Activated naive CD4-positive, alpha-beta T cell treated with Interleukin-2 at 50 U/mL for 16 hours (primary cell): Measurements from ENCODE around the gene CEP85.
"Not testable (repeated sequence)": the region's sequence is repeated elsewhere in the genome, so short reads cannot be mapped to it uniquely, and the experiment has no call there.

Experiments used
- DNase-seq: peaks from one replicate; pipeline ENCODE4 v3.0.0-alpha.2; 2020

CEP85 gene

DNA sequence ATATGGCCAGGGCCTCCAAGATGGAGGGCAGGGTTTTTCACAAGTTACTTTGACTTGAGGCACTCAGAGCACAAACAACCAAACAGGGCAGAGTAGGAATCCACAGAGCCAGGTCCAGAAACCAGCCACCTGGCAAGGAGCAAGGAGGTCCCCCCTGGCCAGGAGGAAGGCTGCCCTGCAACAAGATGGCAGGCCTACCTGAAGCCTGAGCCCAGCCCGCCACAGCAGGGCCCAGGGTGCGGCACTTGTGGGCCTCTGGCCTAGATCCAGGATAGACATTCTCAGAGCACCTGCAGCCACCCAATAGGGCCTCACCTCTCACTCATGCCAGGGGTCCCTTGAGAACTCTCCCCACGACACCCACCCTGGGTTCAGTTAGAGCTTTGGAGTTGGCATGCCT lies 57.4 kb downstream of the CEP85 start:
- no peak for DNase-seq

DNA sequence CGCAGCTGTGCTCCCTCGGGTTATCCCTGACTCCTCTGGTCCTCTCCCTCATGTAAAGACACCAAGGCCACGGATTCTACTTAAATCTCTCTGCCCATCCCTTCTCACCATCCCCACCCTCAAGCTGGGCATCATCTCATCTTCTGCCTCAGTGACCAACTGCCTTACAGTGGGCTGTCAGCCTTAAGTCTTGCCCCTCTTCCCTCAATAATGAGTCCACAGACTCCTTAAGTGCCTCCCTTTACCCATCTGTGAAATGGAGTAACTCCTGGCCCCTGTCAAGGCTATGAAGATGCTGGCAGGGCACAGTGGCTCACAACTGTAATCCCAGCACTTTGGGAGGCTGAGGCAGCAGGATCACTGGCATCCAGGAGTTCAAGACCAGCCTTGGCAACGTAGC lies 57.9 kb downstream of the CEP85 start:
- no peak for DNase-seq

DNA sequence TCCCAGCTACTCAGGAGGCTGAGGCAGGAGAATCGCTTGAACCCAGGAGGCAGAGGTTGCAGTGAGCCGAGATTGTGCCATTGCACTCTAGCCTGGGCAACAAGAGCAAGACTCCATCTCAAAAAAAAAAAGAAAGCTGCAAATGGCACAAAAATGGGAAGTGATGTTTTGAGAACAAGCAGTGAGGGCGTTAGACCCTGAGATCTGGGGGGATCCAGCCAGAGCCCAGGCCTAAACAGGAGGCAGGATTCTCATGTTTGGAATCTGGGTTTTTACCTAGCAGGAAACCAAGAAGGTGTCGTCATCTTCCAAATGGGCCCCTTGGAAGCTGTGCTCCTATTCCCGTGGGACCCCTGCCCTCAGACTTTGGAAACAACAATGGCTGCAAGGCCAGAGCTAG lies 58.7 kb downstream of the CEP85 start:
- not testable (repeated sequence) for DNase-seq

DNA sequence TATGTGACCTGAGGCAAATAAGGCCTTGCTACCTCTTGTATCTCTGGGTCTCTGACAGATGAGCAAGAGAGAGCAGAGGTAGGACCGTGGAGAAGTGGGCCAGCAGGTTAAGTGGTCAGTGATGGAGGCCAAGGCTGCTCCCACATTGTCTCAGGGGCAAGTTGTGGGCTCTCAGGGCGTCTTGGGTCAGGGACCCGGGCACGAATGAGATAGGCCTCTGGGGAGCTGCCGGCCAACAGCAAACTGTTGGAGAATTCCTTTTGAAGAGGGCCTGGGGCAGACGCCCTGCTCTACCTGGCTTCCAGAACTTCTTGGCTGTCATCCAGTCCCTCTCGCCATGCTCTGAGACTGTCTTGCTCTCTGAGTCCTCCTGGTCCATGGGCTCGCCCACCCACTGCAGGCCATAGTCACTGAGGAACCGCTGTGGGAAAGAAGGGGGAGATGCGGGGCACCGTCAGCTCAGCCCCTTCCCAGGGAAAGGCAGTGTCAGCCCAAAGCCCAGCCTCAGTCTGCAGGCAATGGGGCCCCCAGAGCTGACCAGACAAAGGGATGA lies 60.0 kb downstream of the CEP85 start:
- DNase-seq = no peak

DNA sequence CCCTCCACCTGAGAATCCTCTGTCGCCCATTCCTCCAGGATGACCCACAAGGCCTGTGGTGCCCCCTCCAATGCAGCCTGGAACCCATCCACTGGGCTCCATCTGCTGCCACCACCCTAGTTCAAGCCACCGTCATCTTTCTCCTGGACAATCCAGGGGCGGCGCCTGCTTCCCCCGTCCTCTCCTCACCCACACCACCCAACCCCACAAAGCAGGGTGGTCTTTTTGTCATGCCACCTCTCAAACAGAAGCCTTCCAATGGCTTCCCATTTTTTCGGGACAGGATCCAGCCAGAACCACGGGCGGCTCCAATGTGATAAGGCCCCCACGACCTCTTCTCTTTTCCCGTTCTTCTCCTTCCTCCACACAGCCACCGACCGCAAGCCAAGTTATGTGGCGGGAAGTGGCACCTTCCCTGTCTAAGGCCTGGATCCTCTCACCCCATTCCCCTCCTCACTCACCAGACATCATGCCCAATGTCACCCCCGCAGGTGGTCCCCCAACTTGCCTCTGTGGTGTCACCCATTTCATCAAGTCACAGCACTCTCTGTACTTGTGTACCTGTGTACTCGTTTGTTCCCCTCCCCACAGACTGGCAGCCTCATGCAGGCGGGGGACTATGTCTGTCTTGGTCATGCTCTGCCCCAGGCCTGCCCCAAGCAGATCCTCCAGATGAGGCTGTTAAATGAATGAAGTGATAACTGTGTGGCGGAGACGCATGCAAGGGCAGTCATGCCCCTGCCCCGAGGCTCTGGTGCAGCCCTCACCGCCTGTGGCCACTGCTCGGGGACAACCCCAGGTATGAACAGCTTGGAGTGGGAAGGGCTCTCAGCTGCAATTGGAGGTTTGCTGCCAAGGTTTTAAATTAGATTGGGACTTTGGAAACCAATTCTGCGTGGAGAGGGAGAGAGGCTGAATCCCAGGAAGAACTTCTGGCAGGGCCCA lies 61.5 kb downstream of the CEP85 start:
- no peak for DNase-seq

DNA sequence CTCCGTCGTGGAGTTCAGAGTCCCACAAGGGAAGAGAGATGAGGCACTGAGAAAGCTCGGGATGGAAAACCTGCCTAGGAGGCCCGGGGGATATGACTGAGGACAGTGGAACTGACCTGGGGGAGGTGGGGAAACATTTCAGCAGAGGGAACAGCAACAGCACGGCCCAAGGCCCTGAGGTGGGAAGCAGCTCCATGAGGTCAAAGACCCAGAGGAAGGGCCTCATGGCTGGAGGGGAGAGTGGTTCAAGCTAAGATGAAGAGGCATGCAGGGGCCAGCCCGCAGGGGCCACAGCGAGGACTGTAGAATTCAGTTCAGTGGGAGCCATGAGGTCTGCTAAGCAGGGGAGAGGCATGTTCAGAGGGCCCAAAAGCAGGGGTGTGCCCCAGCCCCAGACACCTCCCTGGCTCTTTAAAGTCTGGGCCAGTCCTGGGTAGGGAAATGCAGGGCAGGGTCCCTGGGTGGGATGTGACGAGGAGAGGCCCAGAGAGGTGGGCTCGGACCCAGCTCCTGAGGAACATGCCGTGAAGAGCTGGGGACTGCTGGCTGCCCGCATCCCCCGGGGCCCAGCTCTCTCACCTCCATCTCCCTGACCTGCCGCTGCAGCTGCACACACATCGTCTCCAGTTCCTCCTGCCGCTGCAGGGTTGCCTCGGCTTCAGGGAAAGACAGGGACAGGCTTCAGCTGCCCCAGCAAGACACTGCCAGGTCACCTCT lies 62.5 kb downstream of the CEP85 start:
- DNase-seq = no peak

DNA sequence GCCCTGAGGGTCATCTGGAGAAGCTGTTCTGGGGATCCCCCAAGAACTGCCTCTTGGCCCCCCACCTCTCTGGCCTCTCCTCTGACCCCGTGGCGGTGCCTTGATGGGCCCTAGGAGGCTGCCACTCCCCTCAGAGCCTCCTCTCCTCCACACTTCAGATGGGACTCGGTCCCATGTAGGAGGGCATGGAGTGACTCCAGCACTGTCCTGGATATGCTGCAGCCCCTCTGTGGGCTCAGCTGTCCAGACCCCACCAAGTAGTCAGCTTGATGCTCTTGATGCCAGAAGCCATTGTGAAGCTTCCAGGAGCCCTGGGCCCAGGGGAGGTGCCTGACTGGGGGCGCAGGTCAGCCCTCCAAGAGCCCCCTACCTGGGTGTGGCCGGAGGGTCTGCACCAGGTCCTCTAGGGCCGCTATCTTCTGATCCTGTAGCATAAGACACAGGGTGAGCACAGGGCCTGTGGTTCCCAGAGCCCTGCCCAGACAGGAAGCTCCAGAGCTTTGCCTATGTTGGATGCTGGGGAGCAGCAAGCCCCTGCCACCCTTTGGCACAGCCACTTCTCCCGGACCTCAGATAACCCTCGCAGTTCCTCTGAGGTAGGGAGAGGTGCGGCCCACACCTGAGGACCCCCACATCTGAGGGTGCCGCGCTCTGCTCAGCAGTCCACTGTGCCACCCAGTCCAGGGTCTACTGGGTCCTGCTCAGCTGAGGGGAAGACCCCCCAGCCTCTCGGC lies 63.2 kb downstream of the CEP85 start:
- no peak for DNase-seq

DNA sequence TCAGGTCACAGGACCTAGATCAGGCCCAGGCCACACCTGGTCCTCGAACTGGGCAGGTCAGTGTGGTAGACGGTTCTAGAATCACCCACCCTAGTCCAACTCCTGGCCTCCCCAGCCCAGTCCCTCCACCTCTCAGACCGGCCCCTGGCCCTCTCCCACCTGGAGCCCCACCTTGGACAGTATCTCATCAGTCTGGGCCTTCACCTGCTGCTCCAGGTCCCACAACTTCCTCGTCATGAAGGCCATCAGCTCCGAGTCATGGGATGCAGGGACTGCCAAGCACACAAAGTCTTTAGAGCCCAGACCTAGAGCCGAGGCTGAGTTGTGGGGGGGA lies 63.8 kb downstream of the CEP85 start:
- no peak for DNase-seq

DNA sequence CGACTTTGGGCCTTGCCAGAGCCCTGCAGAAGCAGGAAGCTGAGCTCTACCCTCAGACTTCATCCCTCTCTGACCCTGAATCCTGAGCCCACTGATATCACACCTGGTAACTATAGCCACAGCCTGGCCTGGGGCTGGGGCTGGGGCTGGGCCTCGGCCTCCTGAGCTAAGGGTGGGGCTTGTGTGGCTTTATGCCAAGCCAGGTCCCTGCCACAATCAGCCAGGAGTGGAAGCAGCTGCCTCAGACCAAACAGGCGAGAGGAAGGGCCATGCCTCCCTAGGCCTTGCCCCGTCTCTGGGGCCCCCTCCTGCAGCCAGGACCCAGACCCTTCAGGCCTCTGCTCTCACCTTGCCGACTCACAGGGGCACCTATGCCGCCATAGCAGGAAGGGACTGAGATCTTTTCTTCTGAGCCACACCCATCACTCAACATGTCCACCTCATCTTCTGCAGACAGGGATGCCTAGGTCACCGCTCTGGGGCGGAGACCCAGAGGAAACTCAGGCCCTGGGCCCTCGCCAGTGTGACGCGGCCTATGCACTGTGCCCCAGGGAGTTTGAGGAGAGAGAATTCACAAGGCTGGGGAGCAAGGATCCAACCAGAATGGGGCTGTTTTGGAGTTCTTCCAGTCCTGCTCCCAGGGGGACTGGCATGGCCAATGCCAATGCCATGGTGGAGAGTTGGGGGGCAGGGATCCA lies 66.7 kb downstream of the CEP85 start:
- no peak for DNase-seq

DNA sequence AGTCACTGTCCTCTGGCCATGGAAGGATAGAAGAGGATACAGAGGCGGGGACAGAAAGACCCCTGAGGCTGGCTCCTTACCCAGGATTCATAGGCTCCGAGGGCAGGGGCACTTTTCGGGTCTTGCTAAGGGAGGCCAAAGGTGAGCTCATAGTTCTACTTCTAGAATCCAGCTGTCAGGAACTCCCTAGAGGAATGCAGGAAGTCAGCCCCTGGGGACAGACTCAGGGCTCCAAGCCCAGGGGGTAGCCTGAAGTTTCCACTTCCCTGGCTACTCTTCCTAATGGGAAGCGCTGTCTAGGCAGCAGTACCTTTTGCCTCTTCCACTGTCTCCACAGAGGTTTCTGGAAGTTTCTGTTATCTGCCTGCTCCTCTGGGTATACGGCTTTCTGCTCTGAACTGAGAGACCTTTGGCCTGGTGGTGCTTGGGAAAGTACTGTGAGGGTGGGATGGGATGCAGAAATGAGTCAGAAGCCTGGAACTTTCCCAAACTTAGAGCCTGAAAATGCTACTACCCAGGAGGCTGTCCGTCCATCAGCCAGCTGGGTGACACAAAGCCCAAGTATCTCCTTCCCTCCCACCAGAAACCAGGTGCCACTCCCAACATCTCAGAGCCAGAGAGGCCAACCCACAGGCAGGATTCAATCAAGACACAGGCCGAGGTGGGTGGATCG lies 68.9 kb downstream of the CEP85 start:
- DNase-seq = no peak

DNA sequence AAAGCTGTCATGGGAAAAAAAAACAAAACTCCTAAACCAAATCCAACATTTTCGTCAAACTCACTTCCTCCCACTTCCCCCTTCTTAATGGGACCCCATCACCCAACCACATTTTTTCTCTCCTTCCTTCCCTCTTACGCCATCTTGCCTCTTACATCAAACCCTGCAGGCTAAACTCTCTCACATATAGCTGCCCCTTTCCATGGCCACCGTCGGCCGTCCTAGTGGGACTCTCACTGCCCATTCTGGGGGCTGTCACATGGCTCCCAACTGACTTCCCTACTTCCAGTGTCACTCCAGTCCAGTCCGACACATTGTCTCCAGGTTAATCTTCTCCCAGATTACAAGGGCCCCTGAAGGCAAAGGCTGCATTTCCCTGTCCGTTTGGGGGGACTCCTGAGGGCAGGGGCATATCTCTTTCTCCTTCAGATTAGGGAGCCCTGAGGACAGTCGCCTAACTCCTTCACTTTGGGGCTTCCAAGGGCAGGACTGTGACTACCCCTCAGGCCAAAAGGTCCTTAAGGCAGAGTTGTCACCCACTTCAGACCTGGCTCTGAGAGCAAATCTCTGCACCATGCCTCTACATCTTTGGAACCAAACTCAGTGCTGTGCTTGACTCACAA lies 71.8 kb downstream of the CEP85 start:
- no peak for DNase-seq

DNA sequence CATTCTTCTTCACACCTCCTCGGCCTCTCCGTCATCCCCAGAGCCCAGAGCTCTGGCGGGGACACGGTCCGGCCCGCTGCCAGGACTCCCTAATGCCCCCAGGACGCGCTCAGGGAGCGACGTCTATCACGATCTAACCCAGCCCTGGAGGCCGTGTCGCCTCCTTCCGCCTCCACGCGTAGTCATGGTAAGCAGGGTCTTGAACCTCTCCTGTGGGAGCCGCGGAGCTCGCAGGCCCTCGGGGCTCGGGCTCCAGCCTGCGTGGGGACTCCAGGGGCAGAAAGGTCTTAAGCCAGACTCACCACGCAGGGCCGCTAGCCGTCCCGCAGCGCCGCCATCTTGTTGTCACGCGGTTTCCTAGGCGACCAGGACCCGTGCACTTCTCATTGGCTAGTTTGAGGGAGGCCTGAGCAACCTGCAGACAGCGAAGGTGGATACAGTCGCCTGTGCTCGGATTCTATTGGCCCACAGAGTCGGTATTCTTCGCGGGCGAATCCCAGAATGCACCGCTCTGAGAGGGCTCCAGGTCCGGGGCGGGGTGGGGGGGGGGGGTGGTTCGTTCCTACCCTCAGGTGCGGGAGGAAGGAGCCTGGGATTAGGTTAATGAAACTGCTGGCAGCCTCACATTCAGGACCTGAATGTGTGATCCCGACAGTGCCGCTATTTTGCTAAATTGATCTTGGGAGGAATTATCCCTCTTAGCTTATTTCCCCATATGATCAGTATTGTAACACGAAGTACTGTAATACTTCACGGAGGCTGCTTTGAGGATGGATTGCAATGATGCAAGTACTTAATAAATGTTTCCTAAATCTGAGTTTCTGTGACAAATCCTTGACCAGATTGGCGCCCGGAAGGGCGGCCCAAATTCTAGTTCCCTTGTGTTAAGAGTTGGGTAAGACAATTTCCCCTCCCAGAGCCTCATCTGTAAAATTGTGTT lies 72.6 kb downstream of the CEP85 start, which contains the start of gene UBXN11:
UBXN11 (minus strand) TSS at position 347 of the 940 bp plus-strand sequence. CDS start 3,753 bp downstream, outside the sequence.
- DNase-seq = peak; percentile 94

DNA sequence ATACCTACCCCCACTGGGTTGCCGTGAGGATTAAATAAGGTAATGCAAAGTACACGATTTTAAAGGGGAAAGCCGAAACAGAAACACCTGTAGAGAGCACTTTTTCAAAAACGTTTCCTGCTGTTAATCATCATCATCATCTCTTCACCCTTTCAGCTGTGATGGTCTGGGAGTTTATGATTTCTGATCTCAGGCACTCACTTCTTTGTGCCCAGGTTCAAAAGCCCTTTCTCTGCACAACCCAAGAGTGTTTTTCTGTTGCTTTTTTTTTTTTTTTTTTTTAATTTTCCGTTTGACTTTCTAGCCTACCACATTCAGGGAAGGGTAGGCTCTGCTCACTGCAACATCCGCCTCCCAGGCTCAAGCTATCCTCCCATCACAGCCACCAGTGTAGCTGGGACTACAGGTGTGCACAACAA lies 73.4 kb downstream of the CEP85 start:
- DNase-seq = no peak

DNA sequence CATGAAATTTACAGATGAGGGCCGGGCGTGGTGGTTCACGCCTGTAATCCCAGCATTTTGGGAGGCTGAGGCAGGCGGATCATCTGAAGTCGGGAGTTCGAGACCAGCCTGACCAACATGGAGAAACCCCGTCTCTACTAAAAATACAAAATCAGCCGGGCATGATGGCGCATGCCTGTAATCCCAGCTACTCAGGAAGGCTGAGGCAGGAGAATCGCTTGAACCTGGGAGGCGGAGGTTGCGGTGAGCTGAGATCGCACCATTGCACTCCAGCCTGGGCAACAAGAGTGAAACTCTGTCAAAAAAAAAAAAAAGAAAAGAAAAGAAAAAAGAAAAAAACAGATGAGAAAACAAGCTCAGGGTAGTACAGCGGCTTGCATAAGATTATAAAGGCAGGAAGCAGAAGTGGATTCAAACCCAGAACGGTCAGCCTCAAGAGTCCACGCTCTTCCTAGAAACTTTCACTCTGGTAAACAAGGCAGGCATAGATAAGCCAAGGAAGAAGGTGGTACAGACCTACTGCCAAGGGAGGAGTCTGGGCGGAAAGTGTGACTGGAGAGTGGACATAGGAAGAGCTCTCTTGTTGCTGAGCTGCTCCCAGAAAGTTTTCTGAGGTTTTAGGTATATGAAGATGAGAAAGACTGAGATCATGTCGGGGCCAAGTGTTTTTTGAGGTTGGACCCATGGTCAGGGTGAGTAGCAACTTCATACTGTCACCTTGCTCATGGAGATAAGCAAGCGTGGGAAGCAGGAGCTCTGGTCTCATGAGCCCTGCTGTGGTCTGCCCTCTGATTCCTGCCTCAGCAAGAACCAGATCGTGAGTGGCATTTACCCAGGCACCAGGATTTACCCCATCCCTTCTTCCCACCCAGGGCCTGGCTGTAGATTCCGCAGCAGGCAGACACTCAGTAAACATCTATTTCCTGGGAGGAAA lies 74.2 kb downstream of the CEP85 start:
- DNase-seq = not testable (repeated sequence)

DNA sequence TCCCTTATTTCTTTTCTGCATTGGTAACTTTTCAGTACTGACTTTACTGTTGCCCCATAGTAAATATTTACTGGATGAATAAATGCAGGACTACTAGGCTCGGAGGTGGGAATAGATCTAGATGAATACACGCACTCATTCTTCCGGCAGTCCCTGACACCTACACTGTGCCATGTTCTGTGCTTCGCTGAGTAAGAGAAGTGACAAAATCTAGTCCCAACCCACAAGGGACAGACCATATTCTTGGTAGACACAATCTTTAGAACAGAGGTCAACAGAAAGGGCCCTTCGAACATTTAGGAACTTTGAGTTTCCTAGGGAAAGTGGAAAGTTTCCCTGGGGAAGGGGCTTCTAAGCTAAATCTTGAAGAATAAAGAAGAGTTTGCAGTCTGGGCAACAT lies 80.5 kb downstream of the CEP85 start:
- no peak for DNase-seq

DNA sequence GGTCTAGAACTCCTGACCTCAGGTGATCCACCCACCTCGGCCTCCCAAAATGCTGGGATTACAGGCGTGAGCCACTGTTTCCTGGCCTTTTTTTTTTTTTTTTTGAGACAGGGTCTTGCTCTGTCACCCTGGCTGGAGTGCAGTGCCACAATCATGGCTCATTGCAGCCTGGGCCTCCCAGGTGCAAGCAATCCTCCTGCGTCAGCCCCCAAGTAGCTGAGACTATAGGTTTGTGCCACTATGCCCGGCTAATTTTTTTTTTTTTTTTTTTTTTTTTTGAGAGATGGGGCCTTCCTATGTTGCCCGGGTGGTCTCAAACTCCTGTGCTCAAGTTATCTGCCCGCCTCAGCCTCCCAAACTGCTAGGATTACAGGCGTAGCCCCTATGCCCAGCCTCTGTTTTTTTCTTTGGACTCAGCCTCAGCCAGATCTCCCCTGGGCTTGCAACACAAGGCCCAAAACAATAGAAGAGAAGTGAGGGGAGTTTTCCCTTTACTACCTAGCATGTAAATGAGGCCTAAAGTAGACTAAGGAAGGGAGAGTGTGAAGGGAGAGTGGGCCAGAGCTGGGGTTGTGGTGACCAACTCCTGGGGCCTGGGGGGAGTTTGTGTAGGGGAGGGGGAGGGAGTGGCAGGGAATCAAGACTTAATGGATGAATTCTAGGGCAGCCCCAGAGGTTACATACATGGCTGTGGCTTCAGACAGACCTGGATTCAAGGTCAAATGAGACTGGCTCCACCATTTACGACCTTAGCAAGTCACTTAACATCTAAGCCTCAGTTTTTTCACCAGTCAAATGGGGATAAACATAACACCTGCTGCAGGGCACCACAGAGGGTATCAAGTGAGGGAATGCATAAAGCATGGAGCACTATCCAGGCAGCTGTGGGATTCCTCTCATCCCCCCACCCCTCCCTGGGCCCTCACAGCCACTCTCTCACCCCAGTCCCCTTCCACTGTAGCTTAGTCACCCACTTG lies 82.2 kb downstream of the CEP85 start:
- no peak for DNase-seq

DNA sequence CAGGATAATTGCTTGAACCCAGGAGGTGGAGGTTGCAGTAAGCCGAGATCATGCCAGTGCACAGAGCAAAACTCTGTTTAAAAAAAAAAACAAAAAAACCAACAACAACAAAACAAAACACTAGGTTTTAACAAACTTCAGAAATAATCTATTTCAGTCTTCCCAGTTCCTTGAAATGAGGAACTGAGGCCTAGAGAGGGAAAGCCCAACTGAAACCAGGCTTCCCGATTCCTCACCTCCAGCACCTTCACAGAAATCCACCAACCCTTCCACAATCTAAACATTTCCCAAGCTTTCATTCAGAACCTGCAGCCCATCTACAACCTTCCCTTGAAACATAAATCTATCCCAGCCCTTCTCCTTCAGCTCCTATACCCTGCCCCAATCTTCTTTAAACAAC lies 83.1 kb downstream of the CEP85 start:
- DNase-seq = no peak
